ENCODE measurements around the gene KRT86.

- TF ChIP-seq CTCF (optimal IDR thresholded peaks at IDR 0.05 in 1 of 3, IDR thresholded peaks at IDR 0.05 in 1 of 3, conservative IDR thresholded peaks at IDR 0.05 in 1 of 3; ENCODE audit: extremely low read depth in 1 of 3, insufficient read depth in 2 of 3, low read length in 3 of 3) (no peak), EZH2 (IDR thresholded peaks at IDR 0.05; ENCODE audit: low read length) (no peak)
Observed at GRCh38 chr12:52270541-52271070, 3.8 kb upstream of the KRT86 start.

Measured in keratinocyte (primary cell).